Stimulated activated naive B cell treated with anti-CD40 and anti-IgM and Interleukin-4, amounts not matched to agents 10 μg/mL and 1 μg/mL and 100 μg/mL, for 72 hours (primary cell): ENCODE measurements around the gene PABPN1.
"Not testable (repeated sequence)": the region's sequence is repeated elsewhere in the genome, so short reads cannot be mapped to it uniquely, and the experiment has no call there.

Experiments
- ATAC-seq, 2 donors: fragments of 150-1000 bp; cut with Tn5 transposase; replicated peaks; 2 replicates each; pipeline ENCODE4 v1.10.0; 2021; ENCODE audit warnings: moderate library complexity in 1 of 2
- DNase-seq: peaks from one replicate; pipeline ENCODE4 v3.0.0; 2021
- H3K27ac Mint-ChIP-seq: one replicate; pipeline ENCODE4 v1.8.0; 2022; ENCODE audit warnings: mild to moderate bottlenecking, mixed read lengths
- H3K27me3 Mint-ChIP-seq, 2 donors: one replicate each; pipeline ENCODE4 v1.8.0; 2022; ENCODE audit warnings: mixed read lengths in 2 of 2
- H3K36me3 Mint-ChIP-seq, 2 donors: one replicate each; pipeline ENCODE4 v1.8.0; 2022; ENCODE audit warnings: mixed read lengths in 2 of 2, mild to moderate bottlenecking in 1 of 2
- H3K4me1 Mint-ChIP-seq, 2 donors: one replicate each; pipeline ENCODE4 v1.8.0; 2022; ENCODE audit warnings: mixed read lengths in 2 of 2, mild to moderate bottlenecking in 1 of 2
- H3K4me3 Mint-ChIP-seq, 2 donors: one replicate each; pipeline ENCODE4 v1.8.0; 2022; ENCODE audit warnings: mild to moderate bottlenecking in 2 of 2, mixed read lengths in 2 of 2, moderate library complexity in 1 of 2
- H3K9me3 Mint-ChIP-seq, 2 donors: one replicate each; pipeline ENCODE4 v1.8.0; 2022; ENCODE audit warnings: mixed read lengths in 2 of 2, mild to moderate bottlenecking in 1 of 2

PABPN1 gene

GRCh38 chr14:23320584-23321571, at the start of gene PABPN1:
Gene PABPN1, plus strand, starts transcription at chr14:23321457. Its CDS starts 13 bp downstream, at chr14:23321470.
- Mint-ChIP-seq H3K9me3 (peaks cover 0 to 4% of the 10 kb centered on the region in 2 donors), H3K27ac (peak within 1 kb of the TSS; percentile 98), H3K4me1 (peaks cover 18 to 42% of the 10 kb centered on the region in 2 donors), H3K36me3 (peaks cover 31 to 48% of the 10 kb centered on the region in 2 donors), H3K4me3 (peak within 1 kb of the TSS; percentile 92 to 95), H3K27me3 (no peaks in the 10 kb centered on the region)
- DNase-seq: peak; percentile 99
- peak; percentile 89 for ATAC-seq

- Mint-ChIP-seq H3K27ac (no peak overlapping the region), H3K9me3 (peaks cover 0 to 1% of the 10 kb centered on the region in 2 donors), H3K4me3 (no peak overlapping the region)
These were observed 45.8 kb upstream of the PABPN1 start for GRCh38 chr14:23275412-23275811.

GRCh38 chr14:23277189-23277588, 44.1 kb upstream of the PABPN1 start:
- Mint-ChIP-seq H3K9me3 (peaks cover 0 to 1% of the 10 kb centered on the region in 2 donors), H3K27me3 (no peaks in the 10 kb centered on the region), H3K4me1 (peaks cover 10 to 18% of the 10 kb centered on the region in 2 donors)

More at GRCh38 chr14:23275412-23275811, 45.8 kb upstream of the PABPN1 start:
- H3K36me3 Mint-ChIP-seq: peaks cover 17 to 27% of the 10 kb centered on the region in 2 donors
- DNase-seq: no peak
- H3K27me3 Mint-ChIP-seq: no peaks in the 10 kb centered on the region
- no peak for ATAC-seq
- peaks cover 10 to 18% of the 10 kb centered on the region in 2 donors for H3K4me1 Mint-ChIP-seq

GRCh38 chr14:23277928-23278327, 43.3 kb upstream of the PABPN1 start:
- ATAC-seq, H3K27me3 Mint-ChIP-seq, DNase-seq, H3K9me3 Mint-ChIP-seq, H3K4me3 Mint-ChIP-seq: not testable (repeated sequence)
- Mint-ChIP-seq H3K36me3 (peaks cover 20 to 27% of the 10 kb centered on the region in 2 donors), H3K27ac (peak overlapping the region; percentile 17), H3K4me1 (peaks cover 10 to 18% of the 10 kb centered on the region in 2 donors)

More at GRCh38 chr14:23277189-23277588, 44.1 kb upstream of the PABPN1 start:
- ATAC-seq (no peak), DNase-seq (no peak)
- H3K27ac Mint-ChIP-seq: no peak overlapping the region
- H3K4me3 Mint-ChIP-seq: no peak overlapping the region
- H3K36me3 Mint-ChIP-seq: peaks cover 17 to 27% of the 10 kb centered on the region in 2 donors

- Mint-ChIP-seq H3K4me3 (no peak overlapping the region), H3K36me3 (peaks cover 11% of the 10 kb centered on the region in 2 donors)
- DNase-seq: no peak
These were observed 40.0 kb upstream of the PABPN1 start for GRCh38 chr14:23281247-23281646.

GRCh38 chr14:23284654-23285529, 36.4 kb upstream of the PABPN1 start:
- peaks cover 3 to 20% of the 10 kb centered on the region in 2 donors for H3K4me1 Mint-ChIP-seq
- H3K9me3 Mint-ChIP-seq: no peaks in the 10 kb centered on the region
- peak overlapping the region; percentile 96 for H3K27ac Mint-ChIP-seq
- peak overlapping the region; percentile 93 to 97 for H3K4me3 Mint-ChIP-seq
- H3K36me3 Mint-ChIP-seq: peaks cover 0 to 3% of the 10 kb centered on the region in 2 donors
- H3K27me3 Mint-ChIP-seq: no peaks in the 10 kb centered on the region
- DNase-seq (no peak), ATAC-seq (no peak)

More at GRCh38 chr14:23281247-23281646, 40.0 kb upstream of the PABPN1 start:
- H3K27ac Mint-ChIP-seq: no peak overlapping the region
- H3K9me3 Mint-ChIP-seq: no peaks in the 10 kb centered on the region
- H3K27me3 Mint-ChIP-seq: no peaks in the 10 kb centered on the region
- peaks cover 5 to 14% of the 10 kb centered on the region in 2 donors for H3K4me1 Mint-ChIP-seq
- no peak for ATAC-seq

- Mint-ChIP-seq H3K27me3 (no peaks in the 10 kb centered on the region), H3K36me3 (peaks cover 0 to 3% of the 10 kb centered on the region in 2 donors), H3K4me1 (peaks cover 3 to 20% of the 10 kb centered on the region in 2 donors), H3K27ac (peak overlapping the region; percentile 96), H3K4me3 (peak overlapping the region; percentile 93 to 97), H3K9me3 (no peaks in the 10 kb centered on the region)
- DNase-seq (no peak), ATAC-seq (peak; percentile 44 to 46)
These were observed 35.7 kb upstream of the PABPN1 start for GRCh38 chr14:23285530-23286019.

- peak; percentile 98 for DNase-seq
- ATAC-seq: peak; percentile 97 to 99
- H3K4me3 Mint-ChIP-seq: peak within 1 kb of the TSS; percentile 93 to 97
These were observed 35.0 kb upstream of the PABPN1 start, which contains the start of gene HOMEZ for GRCh38 chr14:23286020-23286901. Gene HOMEZ, minus strand, starts transcription at chr14:23286132. Its CDS starts 180 bp downstream, at chr14:23285952.

GRCh38 chr14:23286902-23287479, 34.3 kb upstream of the PABPN1 start:
- no peaks in the 10 kb centered on the region for H3K27me3 Mint-ChIP-seq
- H3K27ac Mint-ChIP-seq: peak overlapping the region; percentile 96
- H3K4me1 Mint-ChIP-seq: peaks cover 3 to 20% of the 10 kb centered on the region in 2 donors
- H3K9me3 Mint-ChIP-seq: no peaks in the 10 kb centered on the region
- ATAC-seq (no peak), DNase-seq (no peak)
- H3K4me3 Mint-ChIP-seq: peak overlapping the region; percentile 93 to 97
- peaks cover 0 to 3% of the 10 kb centered on the region in 2 donors for H3K36me3 Mint-ChIP-seq

More at GRCh38 chr14:23286020-23286901, 35.0 kb upstream of the PABPN1 start, which contains the start of gene HOMEZ:
- peaks cover 3 to 20% of the 10 kb centered on the region in 2 donors for H3K4me1 Mint-ChIP-seq
- no peaks in the 10 kb centered on the region for H3K27me3 Mint-ChIP-seq
- H3K36me3 Mint-ChIP-seq: peaks cover 0 to 3% of the 10 kb centered on the region in 2 donors
- peak within 1 kb of the TSS; percentile 96 for H3K27ac Mint-ChIP-seq
- H3K9me3 Mint-ChIP-seq: no peaks in the 10 kb centered on the region

GRCh38 chr14:23294734-23295561, 26.3 kb upstream of the PABPN1 start:
- H3K4me3 Mint-ChIP-seq: peak overlapping the region; percentile 46 to 67
- peak; percentile 92 for ATAC-seq
- no peaks in the 10 kb centered on the region for H3K27me3 Mint-ChIP-seq
- no peaks in the 10 kb centered on the region for H3K9me3 Mint-ChIP-seq
- peaks cover 10 to 26% of the 10 kb centered on the region in 2 donors for H3K36me3 Mint-ChIP-seq
- peak overlapping the region; percentile 31 for H3K27ac Mint-ChIP-seq
- H3K4me1 Mint-ChIP-seq: peaks cover 15 to 22% of the 10 kb centered on the region in 2 donors
- peak; percentile 28 for DNase-seq

GRCh38 chr14:23296012-23296777, 25.1 kb upstream of the PABPN1 start:
- peaks cover 10 to 26% of the 10 kb centered on the region in 2 donors for H3K36me3 Mint-ChIP-seq
- H3K27ac Mint-ChIP-seq: peak overlapping the region; percentile 62
- no peaks in the 10 kb centered on the region for H3K9me3 Mint-ChIP-seq
- ATAC-seq: no peak
- H3K4me3 Mint-ChIP-seq: no peak overlapping the region
- no peaks in the 10 kb centered on the region for H3K27me3 Mint-ChIP-seq
- H3K4me1 Mint-ChIP-seq: peaks cover 16 to 34% of the 10 kb centered on the region in 2 donors
- no peak for DNase-seq
